ENCODE results near the gene IZUMO4.

Gene IZUMO4

DNA sequence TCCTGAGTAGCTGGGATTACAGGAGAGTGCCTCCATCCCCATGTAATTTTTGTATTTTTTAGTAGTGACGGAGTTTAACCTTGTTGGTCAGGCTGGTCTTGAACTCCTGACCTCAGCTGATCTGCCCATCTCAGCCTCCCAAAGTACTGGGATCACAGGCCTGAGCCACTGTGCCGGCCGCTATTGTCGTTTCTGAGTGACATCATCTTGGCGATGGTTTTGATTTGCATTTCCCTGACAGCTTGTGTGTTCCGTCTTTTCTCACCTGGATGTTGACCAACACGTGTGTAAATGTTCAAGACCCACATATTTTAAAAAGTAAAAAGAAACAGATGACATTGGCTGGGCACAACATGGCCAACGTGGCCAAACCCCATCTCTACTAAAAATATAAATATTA is 32.9 kb upstream of the IZUMO4 start:
- no peak overlapping the region for H3K4me3 ChIP-seq
- H4K20me1 ChIP-seq: peaks cover 0 to 8% (median 0%) of the 10 kb centered on the region in 11 experiments; a peak in 2 of 22 replicates
- H3K36me3 ChIP-seq: peaks cover 0 to 5% (median 0%) of the 10 kb centered on the region in 11 experiments; a peak in 3 of 22 replicates
- peaks cover 42 to 72% (median 66%) of the 10 kb centered on the region in 10 experiments for H3K4me1 ChIP-seq
- TF ChIP-seq Cebpa-rat (IDR thresholded peaks at IDR 0.05): no peak
- no peaks in the 10 kb centered on the region for H3K27me3 ChIP-seq
- 0 out of 22 replicates have a peak overlapping the region, but pooled peaks of 2 of the 11 experiments have one; percentile 9 to 10 for H3K27ac ChIP-seq
- H3K9me3 ChIP-seq (replicated peaks in 1 of 11): no peaks in the 10 kb centered on the region
- H3K4me2 ChIP-seq: peak overlapping the region in 10 of 11 experiments; percentile 1 to 100 (median 99); a peak in 18 of 22 replicates
- peak overlapping the region in 4 of 11 experiments; percentile 22 to 62 (median 38); a peak in 2 of 22 replicates for H3K9ac ChIP-seq

GRCh38 chr19:2064395-2064787 is 32.3 kb upstream of the IZUMO4 start:
- H3K4me3 ChIP-seq: no peak overlapping the region
- H3K27ac ChIP-seq: peak overlapping the region in 4 of 11 experiments; percentile 7 to 47 (median 10); a peak in 3 of 22 replicates
- H3K4me2 ChIP-seq: peak overlapping the region in 10 of 11 experiments; percentile 1 to 100 (median 99); a peak in 19 of 22 replicates
- peak overlapping the region in 8 of 11 experiments; percentile 8 to 62 (median 28); a peak in 8 of 22 replicates for H3K9ac ChIP-seq
- TF ChIP-seq Cebpa-rat (IDR thresholded peaks at IDR 0.05): no peak
- no peaks in the 10 kb centered on the region for H3K27me3 ChIP-seq
- H3K36me3 ChIP-seq: peaks cover 0 to 11% (median 0%) of the 10 kb centered on the region in 11 experiments; a peak in 6 of 22 replicates
- H3K9me3 ChIP-seq (replicated peaks in 1 of 11): no peaks in the 10 kb centered on the region
- H3K4me1 ChIP-seq: peaks cover 41 to 72% (median 65%) of the 10 kb centered on the region in 10 experiments
- peaks cover 0 to 14% (median 0%) of the 10 kb centered on the region in 11 experiments; a peak in 4 of 22 replicates for H4K20me1 ChIP-seq

GRCh38 chr19:2064788-2065524 is 31.8 kb upstream of the IZUMO4 start:
- Histone ChIP-seq H3K27me3 (no peaks in the 10 kb centered on the region), H3K4me1 (peaks cover 41 to 72% (median 65%) of the 10 kb centered on the region in 10 experiments), H3K4me2 (peak overlapping the region in 10 of 11 experiments; percentile 1 to 100 (median 99); a peak in 19 of 22 replicates), H3K9me3 (replicated peaks in 1 of 11) (no peaks in the 10 kb centered on the region), H3K9ac (peak overlapping the region in 8 of 11 experiments; percentile 8 to 62 (median 28); a peak in 10 of 22 replicates), H3K4me3 (no peak overlapping the region), H4K20me1 (peaks cover 0 to 19% (median 0%) of the 10 kb centered on the region in 11 experiments; a peak in 4 of 22 replicates), H3K36me3 (peaks cover 0 to 15% (median under 1%) of the 10 kb centered on the region in 11 experiments; a peak in 9 of 22 replicates), H3K27ac (peak overlapping the region in 4 of 11 experiments; percentile 7 to 47 (median 10); a peak in 3 of 22 replicates)
- TF ChIP-seq Cebpa-rat (IDR thresholded peaks at IDR 0.05): no peak

DNA sequence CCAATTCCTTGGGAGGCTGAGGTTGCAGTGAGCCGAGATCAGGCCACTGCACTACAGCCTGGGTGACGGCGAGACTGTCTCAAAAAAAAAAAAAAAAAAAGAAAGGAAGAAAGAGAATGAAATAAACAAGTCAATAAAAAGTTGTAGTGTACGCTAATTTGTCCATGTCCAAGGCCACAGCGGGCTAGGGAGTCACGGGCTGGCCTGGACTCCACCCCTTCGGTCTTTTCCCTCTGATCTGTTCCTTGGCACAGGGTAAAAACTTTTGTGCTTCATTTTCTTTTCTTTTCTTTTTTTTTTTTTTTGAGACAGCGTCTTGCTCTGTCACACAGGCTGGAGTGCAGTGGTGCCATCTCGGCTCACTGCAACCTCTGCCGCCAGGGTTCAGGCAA is 26.3 kb upstream of the IZUMO4 start:
- Histone ChIP-seq H3K4me3 (no peak overlapping the region), H3K4me1 (peaks cover 49 to 76% (median 61%) of the 10 kb centered on the region in 10 experiments), H3K9me3 (replicated peaks in 1 of 11) (peaks cover 0 to 6% (median 0%) of the 10 kb centered on the region in 11 experiments; a peak in 1 of 22 replicates), H3K27me3 (no peaks in the 10 kb centered on the region), H3K4me2 (peak overlapping the region in 8 of 11 experiments; percentile 22 to 70 (median 40); a peak in 11 of 22 replicates), H4K20me1 (peaks cover 0 to 49% (median 0%) of the 10 kb centered on the region in 11 experiments; a peak in 6 of 22 replicates), H3K9ac (peak overlapping the region in 5 of 11 experiments; percentile 4 to 59 (median 30); a peak in 5 of 22 replicates), H3K36me3 (peaks cover 27 to 65% (median 49%) of the 10 kb centered on the region in 11 experiments), H3K27ac (peak overlapping the region in 5 of 11 experiments; percentile 3 to 52 (median 7); a peak in 6 of 22 replicates)
- TF ChIP-seq Cebpa-rat (IDR thresholded peaks at IDR 0.05): no peak

DNA sequence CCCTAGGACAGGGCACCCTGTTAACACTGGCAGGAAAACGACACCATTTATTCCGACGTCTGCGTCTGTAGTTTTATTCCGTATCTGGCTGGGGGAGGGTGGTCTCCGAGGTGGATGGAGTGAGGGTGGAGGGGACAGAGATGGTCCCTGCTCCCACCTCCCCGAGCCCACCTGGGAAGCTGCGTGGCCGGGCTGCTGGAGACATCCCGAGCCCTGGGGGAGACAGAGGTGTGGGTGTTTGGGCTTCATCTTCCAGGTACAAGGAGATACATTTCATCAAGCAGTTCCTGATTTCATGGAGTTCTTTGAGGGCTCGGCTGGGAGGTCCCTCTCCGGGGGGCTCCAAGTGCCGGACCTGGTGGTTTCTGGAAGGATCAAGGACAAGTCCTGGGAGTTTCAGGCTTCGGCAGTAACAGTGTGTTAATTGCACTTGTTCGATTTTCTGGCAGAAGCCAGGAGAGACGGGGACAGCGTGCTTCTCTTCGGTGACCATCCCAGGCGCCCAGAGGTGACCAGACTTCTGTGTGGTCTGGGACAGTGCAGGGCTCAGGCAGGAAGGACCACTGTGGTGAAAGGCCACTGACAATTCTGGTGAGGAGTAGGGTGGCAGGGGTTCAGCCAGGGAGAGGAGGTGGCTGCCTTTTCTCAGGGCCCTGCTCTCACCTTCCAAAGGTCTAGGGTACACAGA is 25.6 kb upstream of the IZUMO4 start:
- Histone ChIP-seq H3K27ac (peak overlapping the region in 7 of 11 experiments; percentile 7 to 94 (median 30); a peak in 10 of 22 replicates), H4K20me1 (peaks cover 0 to 56% (median 0%) of the 10 kb centered on the region in 11 experiments; a peak in 6 of 22 replicates), H3K4me2 (peak overlapping the region in 4 of 11 experiments; percentile 38 to 100 (median 75); a peak in 6 of 22 replicates), H3K9ac (peak overlapping the region in 8 of 11 experiments; percentile 4 to 59 (median 36); a peak in 11 of 22 replicates), H3K36me3 (peaks cover 27 to 71% (median 56%) of the 10 kb centered on the region in 11 experiments), H3K9me3 (replicated peaks in 1 of 11) (peaks cover 0 to 7% (median 0%) of the 10 kb centered on the region in 11 experiments; a peak in 1 of 22 replicates), H3K4me3 (no peak overlapping the region), H3K27me3 (no peaks in the 10 kb centered on the region), H3K4me1 (peaks cover 56 to 83% (median 68%) of the 10 kb centered on the region in 10 experiments)
- TF ChIP-seq Cebpa-rat (IDR thresholded peaks at IDR 0.05): no peak

DNA sequence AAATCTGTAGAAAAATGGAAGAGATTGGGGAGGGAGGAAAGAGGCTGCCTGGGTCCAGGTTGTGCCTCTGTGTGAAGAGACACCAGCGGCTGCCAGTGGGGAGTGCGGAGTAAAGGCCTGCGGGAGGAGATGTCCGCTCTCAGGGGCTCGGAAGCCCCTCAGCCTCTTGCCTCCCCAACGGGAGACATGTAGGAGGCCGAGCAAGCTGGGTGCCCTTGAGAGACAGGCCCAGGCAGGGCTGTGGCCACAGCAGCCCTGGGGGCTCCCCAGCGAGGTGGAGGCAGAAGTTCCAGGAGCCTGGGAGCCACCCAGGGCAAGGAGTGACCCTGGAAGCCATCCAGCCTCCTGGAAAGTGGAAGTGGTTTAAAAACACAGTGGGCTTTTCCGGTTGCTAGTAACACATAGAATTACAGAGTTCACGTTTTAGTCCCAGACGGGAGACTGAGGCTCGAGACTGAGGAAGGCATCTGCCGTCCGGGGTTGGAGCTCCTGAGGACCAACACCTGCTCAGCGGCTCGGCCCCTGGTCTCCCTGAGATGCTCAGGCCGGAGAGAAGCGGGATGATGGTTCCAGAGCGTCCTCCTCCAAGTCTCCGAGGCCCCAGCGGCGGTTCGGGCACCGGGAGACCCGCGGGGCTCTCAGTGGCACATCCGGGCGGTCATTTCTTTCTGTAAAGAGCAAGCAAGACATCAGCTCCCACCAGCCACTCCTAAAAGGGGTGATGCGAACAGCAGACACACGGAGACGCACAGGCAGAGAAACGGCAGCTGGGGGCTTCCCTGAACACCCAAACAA is 23.8 kb upstream of the IZUMO4 start:
- Histone ChIP-seq H3K36me3 (peaks cover 34 to 90% (median 74%) of the 10 kb centered on the region in 11 experiments), H3K27ac (peak overlapping the region; percentile 74 to 94 (median 88)), H3K9me3 (replicated peaks in 1 of 11) (peaks cover 0 to 7% (median 0%) of the 10 kb centered on the region in 11 experiments; a peak in 1 of 22 replicates), H3K4me1 (peaks cover 70 to 98% (median 85%) of the 10 kb centered on the region in 10 experiments), H3K27me3 (no peaks in the 10 kb centered on the region), H3K4me3 (peak overlapping the region in 4 of 10 experiments; percentile 2 to 32 (median 16); a peak in 4 of 20 replicates), H4K20me1 (peaks cover 2 to 71% (median 7%) of the 10 kb centered on the region in 11 experiments; a peak in 13 of 22 replicates), H3K4me2 (peak overlapping the region; percentile 80 to 100 (median 93); a peak in 20 of 22 replicates), H3K9ac (peak overlapping the region; percentile 38 to 78 (median 74); a peak in 21 of 22 replicates)
- no peak for TF ChIP-seq Cebpa-rat (IDR thresholded peaks at IDR 0.05)

GRCh38 chr19:2076526-2076944 is 20.2 kb upstream of the IZUMO4 start:
- peaks cover 83 to 98% (median 96%) of the 10 kb centered on the region in 10 experiments for H3K4me1 ChIP-seq
- peak overlapping the region in 8 of 10 experiments; percentile 15 to 61 (median 30); a peak in 11 of 20 replicates for H3K4me3 ChIP-seq
- TF ChIP-seq Cebpa-rat (IDR thresholded peaks at IDR 0.05): no peak
- peak overlapping the region; percentile 46 to 94 (median 88); a peak in 21 of 22 replicates for H3K27ac ChIP-seq
- peaks cover 8 to 75% (median 37%) of the 10 kb centered on the region in 11 experiments; a peak in 16 of 22 replicates for H4K20me1 ChIP-seq
- H3K9ac ChIP-seq: peak overlapping the region; percentile 31 to 77 (median 61); a peak in 19 of 22 replicates
- peaks cover 43 to 95% (median 87%) of the 10 kb centered on the region in 11 experiments for H3K36me3 ChIP-seq
- H3K27me3 ChIP-seq: no peaks in the 10 kb centered on the region
- H3K9me3 ChIP-seq (replicated peaks in 1 of 11): peaks cover 0 to 7% (median 0%) of the 10 kb centered on the region in 11 experiments; a peak in 1 of 22 replicates
- H3K4me2 ChIP-seq: peak overlapping the region; percentile 80 to 100 (median 93)

All from BLaER1 treated with 17β-estradiol and CSF1 and Interleukin-3, amounts not matched to agents 10 nM and 100 nM (cell line).